Natural killer cell (primary cell): ENCODE measurements around the gene PPP2CA. TPM values are rescaled to one million over a fixed set of nuclear protein-coding genes. Genes with fewer than 3 reads are reported as not detected.
A peak's percentile ranks its signal among the peaks of the same experiment; 100 is the strongest.

Source experiments
- ATAC-seq, 3 donors: fragments of 150-1000 bp in 2 of 3; fragments of 200-7000 bp in 1 of 3; cut with Tn5 transposase; 1 replicate in 1 of 3; 2 replicates in 2 of 3; pipeline ENCODE4 v1.10.0; 2021; ENCODE audit warnings: mild to moderate bottlenecking in 2 of 3, moderate library complexity in 2 of 3
- DNase-seq, 2 donors: peaks; one replicate each; pipeline versions ENCODE4 v3.0.0 to v3.0.0-alpha.2; 2013 to 2021; ENCODE audit warnings: mixed read lengths in 1 of 2
- H3K27ac ChIP-seq: one replicate; pipeline ENCODE4 v1.5.1; 2013; ENCODE audit warnings: mild to moderate bottlenecking, low read length
- H3K27me3 ChIP-seq: one replicate; pipeline ENCODE4 v1.6.1; 2013; ENCODE audit warnings: low read length; ENCODE audit not compliant: control insufficient read depth, insufficient read depth
- H3K36me3 ChIP-seq: one replicate; pipeline ENCODE4 v1.6.1; 2013; ENCODE audit warnings: low read length; ENCODE audit not compliant: control insufficient read depth, insufficient read depth
- H3K4me1 ChIP-seq: one replicate; pipeline ENCODE4 v1.6.1; 2013; ENCODE audit warnings: low read length; ENCODE audit not compliant: control insufficient read depth, insufficient read depth
- H3K4me3 ChIP-seq: one replicate; pipeline ENCODE4 v1.5.1; 2013; ENCODE audit warnings: low read length
- H3K9me3 ChIP-seq: one replicate; pipeline ENCODE4 v1.6.1; 2013; ENCODE audit warnings: low read length; ENCODE audit not compliant: control insufficient read depth, insufficient read depth
- H3K27ac Mint-ChIP-seq, 2 donors: one replicate each; pipeline ENCODE4 v1.8.0; 2022; ENCODE audit warnings: mild to moderate bottlenecking in 2 of 2, mixed read lengths in 2 of 2, moderate library complexity in 1 of 2
- H3K27me3 Mint-ChIP-seq, 2 donors: one replicate each; pipeline ENCODE4 v1.8.0; 2022; ENCODE audit warnings: low read depth in 2 of 2, mixed read lengths in 2 of 2
- H3K36me3 Mint-ChIP-seq: one replicate; pipeline ENCODE4 v1.8.0; 2022; ENCODE audit warnings: mixed read lengths
- H3K4me1 Mint-ChIP-seq, 2 donors: one replicate each; pipeline ENCODE4 v1.8.0; 2022; ENCODE audit warnings: mixed read lengths in 2 of 2
- H3K4me3 Mint-ChIP-seq: one replicate; pipeline ENCODE4 v1.8.0; 2022; ENCODE audit warnings: mild to moderate bottlenecking, moderate library complexity, mixed read lengths
- H3K9me3 Mint-ChIP-seq, 2 donors: one replicate each; pipeline ENCODE4 v1.8.0; 2022; ENCODE audit warnings: mixed read lengths in 2 of 2
- CTCF ChIP-seq: fragments of 200-600 bp; IDR thresholded peaks from one replicate; pipeline ENCODE4 v1.8.0; 2022; ENCODE audit warnings: antibody characterized with exemption
- WGBS: methylation state at CpG from one replicate; pipeline ENCODE4 v1.1.7; 2013; ENCODE audit warnings: missing lambda C conversion rate; ENCODE audit not compliant: insufficient coverage; 5-methylcytosine and 5-hydroxymethylcytosine counted together
- intact Hi-C: fragments of 100-400 bp; cut with micrococcal nuclease; formaldehyde crosslinking; loops from one replicate; pipeline ENCODE4 v1.14.2; 2022
- total RNA-seq, 4 donors: library from RNA; stranded (reverse); fragments of 120-200 nt in 1 of 4; gene quantifications; one replicate each; pipeline versions ENCODE4 v1.2.3 to v1.2.4, GENCODE V29; 2013 to 2022

Gene PPP2CA
- total RNA-seq, 3 donors from 2014 or later (not counting 1 experiment from before 2014, with no cell fraction given) = 188 to 205 (median 191) TPM

GRCh38 chr5:134176511-134177368 lies 49.1 kb downstream of the PPP2CA start, which contains the start of gene SKP1:
Gene SKP1 (minus strand): TSS chr5:134176950. CDS start chr5:134174022, 2,928 bp downstream.
- TF ChIP-seq CTCF = no peak
- Mint-ChIP-seq H3K4me3 (peak within 1 kb of the TSS; percentile 89), H3K9me3 (no peaks in the 10 kb centered on the region), H3K27ac (peak within 1 kb of the TSS; percentile 92 to 97), H3K36me3 (peaks cover 7% of the 10 kb centered on the region), H3K4me1 (peaks cover 28 to 34% of the 10 kb centered on the region in 2 donors), H3K27me3 (no peaks in the 10 kb centered on the region)
- no peaks in the 10 kb centered on the region for H3K9me3 ChIP-seq
- WGBS = under 1% methylated on average over 92 of the region's 92 CpGs
- peaks cover 13% of the 10 kb centered on the region for H3K36me3 ChIP-seq
- peak within 1 kb of the TSS; percentile 99 for H3K27ac ChIP-seq
- peaks cover 12% of the 10 kb centered on the region for H3K4me1 ChIP-seq
- no peaks in the 10 kb centered on the region for H3K27me3 ChIP-seq
- intact Hi-C loops = loop anchor here (2.0 to 5.0 kb wide), 2 partner anchors 50 to 196 kb away; partner anchors contain the start of genes PPP2CA and UBE2B
- ATAC-seq = peak; percentile 88 to 95 (median 89)
- peak within 1 kb of the TSS; percentile 100 for H3K4me3 ChIP-seq
- peak; percentile 88 to 93 for DNase-seq

DNA sequence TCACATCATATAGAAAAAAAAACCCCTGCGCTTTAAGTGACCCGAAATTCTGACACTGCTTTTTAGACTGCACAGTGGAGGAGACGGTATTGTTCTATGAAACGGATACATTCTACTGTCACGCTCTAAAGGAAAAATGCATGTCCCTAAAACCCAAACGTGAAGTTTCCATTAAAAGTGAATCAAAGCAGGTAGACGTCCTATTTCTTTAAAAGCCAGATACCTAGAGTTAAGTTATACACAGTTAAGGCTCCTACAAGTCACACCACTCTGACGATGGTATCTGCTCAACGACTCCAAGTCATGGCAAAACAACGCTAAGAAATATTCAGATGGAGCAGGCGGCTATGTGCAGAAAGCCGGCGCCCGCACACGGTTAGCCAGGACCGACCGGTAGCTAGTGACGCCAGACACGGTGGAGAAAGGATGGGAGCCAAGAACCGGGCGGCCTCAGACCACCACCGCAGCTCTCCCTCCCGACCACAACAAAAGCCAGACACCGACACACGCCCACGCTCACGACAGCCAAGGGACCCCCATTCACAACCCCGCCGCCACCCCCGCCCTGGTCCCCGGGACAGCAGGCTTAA lies 49.9 kb downstream of the PPP2CA start:
- no peaks in the 10 kb centered on the region for H3K9me3 Mint-ChIP-seq
- no peak for TF ChIP-seq CTCF
- H3K4me1 Mint-ChIP-seq = peaks cover 34 to 40% of the 10 kb centered on the region in 2 donors
- peaks cover 12% of the 10 kb centered on the region for H3K4me1 ChIP-seq
- ATAC-seq (peak; percentile 6 to 15 (median 14)), DNase-seq (peak in 1 of 2 donors; percentile 67)
- no peaks in the 10 kb centered on the region for H3K9me3 ChIP-seq
- H3K36me3 Mint-ChIP-seq = peaks cover 7% of the 10 kb centered on the region
- H3K27me3 ChIP-seq = no peaks in the 10 kb centered on the region
- peak overlapping the region; percentile 100 for H3K4me3 ChIP-seq
- intact Hi-C loops = loop anchor here (2.0 to 5.0 kb wide), 2 partner anchors 51 to 196 kb away; partner anchors contain the start of genes PPP2CA and UBE2B
- H3K27ac Mint-ChIP-seq = peak overlapping the region; percentile 92 to 97
- no peaks in the 10 kb centered on the region for H3K27me3 Mint-ChIP-seq
- peak overlapping the region; percentile 99 for H3K27ac ChIP-seq
- peak overlapping the region; percentile 89 for H3K4me3 Mint-ChIP-seq
- WGBS = under 1% methylated on average over 30 of the region's 31 CpGs
- peaks cover 20% of the 10 kb centered on the region for H3K36me3 ChIP-seq

- 38% methylated on average over 7 of the region's 10 CpGs for WGBS
- Mint-ChIP-seq H3K27ac (peak overlapping the region; percentile 92 to 97), H3K27me3 (no peaks in the 10 kb centered on the region), H3K4me1 (peaks cover 38 to 42% of the 10 kb centered on the region in 2 donors), H3K36me3 (peaks cover 7% of the 10 kb centered on the region), H3K4me3 (peak overlapping the region; percentile 89), H3K9me3 (no peaks in the 10 kb centered on the region)
- DNase-seq (no peak), ATAC-seq (no peak)
- no peaks in the 10 kb centered on the region for H3K9me3 ChIP-seq
- peaks cover 12% of the 10 kb centered on the region for H3K4me1 ChIP-seq
- H3K36me3 ChIP-seq = peaks cover 29% of the 10 kb centered on the region
- intact Hi-C loops = loop anchor here (5.0 kb wide), 1 partner anchor 197 kb away; the partner anchor contains the start of gene UBE2B
- TF ChIP-seq CTCF = no peak
- no peaks in the 10 kb centered on the region for H3K27me3 ChIP-seq
- peak overlapping the region; percentile 100 for H3K4me3 ChIP-seq
- peak overlapping the region; percentile 99 for H3K27ac ChIP-seq
These were observed 50.7 kb downstream of the PPP2CA start for GRCh38 chr5:134174841-134175839.
